ENCODE data around the gene NT5DC3. TPM values are rescaled to one million over a fixed set of nuclear protein-coding genes. Genes with fewer than 3 reads are reported as not detected.

NT5DC3 gene
- total RNA-seq, 6 experiments from 2014 or later = 10.5 to 12.8 (median 11.3) TPM

DNA sequence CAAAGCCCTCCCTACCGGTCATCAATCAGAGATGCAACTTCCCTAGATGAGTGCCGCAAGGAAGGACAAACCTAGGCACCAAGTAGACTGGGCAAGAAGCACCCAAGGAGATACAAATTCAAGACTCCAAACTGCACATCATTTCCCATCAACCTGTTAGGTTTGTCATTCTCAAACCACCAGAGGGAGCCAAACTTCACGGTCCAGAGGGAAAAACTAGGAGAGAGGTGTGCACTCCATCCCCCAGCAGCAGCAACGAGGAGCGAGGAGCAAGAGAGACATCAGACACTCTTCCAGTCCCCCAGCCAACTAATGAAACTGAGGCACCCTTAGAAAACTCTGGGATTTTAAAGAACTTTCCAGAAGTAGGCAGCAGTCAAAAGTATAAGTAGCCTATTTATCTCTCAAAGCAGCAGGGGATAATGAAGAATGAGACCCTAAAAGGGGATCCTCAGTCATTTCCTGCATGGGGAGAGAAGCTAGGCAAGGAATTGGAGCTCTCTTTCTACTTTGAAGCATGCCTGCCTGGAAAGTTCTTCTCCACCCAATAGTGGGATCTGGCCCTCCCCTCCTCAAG, 37.0 kb upstream of the NT5DC3 start:
- Mint-ChIP-seq H3K36me3 (ENCODE audit: low read depth) (no peaks in the 10 kb centered on the region), H3K4me1 (ENCODE audit: low read depth) (peaks cover 26% of the 10 kb centered on the region), H3K9me3 (no peaks in the 10 kb centered on the region), H3K4me3 (peak overlapping the region; percentile 33; the same call in 1 of the 2 replicates), H3K27ac (no peak overlapping the region), H3K27me3 (ENCODE audit: insufficient read depth) (peaks cover 4% of the 10 kb centered on the region; the same call in 1 of the 2 replicates)
- TF ChIP-seq CTCF (IDR thresholded peaks at IDR 0.05) = peak; percentile 91
- peak; percentile 60 for DNase-seq

- H3K4me1 Mint-ChIP-seq (ENCODE audit: low read depth) = peaks cover 20% of the 10 kb centered on the region
- no peak overlapping the region for H3K27ac Mint-ChIP-seq
- no peaks in the 10 kb centered on the region for H3K9me3 Mint-ChIP-seq
- peaks cover 4% of the 10 kb centered on the region; the same call in 1 of the 2 replicates for H3K27me3 Mint-ChIP-seq (ENCODE audit: insufficient read depth)
- DNase-seq = no peak
- no peak for TF ChIP-seq CTCF (IDR thresholded peaks at IDR 0.05)
- no peak overlapping the region for H3K4me3 Mint-ChIP-seq
- H3K36me3 Mint-ChIP-seq (ENCODE audit: low read depth) = no peaks in the 10 kb centered on the region
These were observed 36.3 kb upstream of the NT5DC3 start for GRCh38 chr12:103877288-103877687.

- no peak overlapping the region for H3K27ac Mint-ChIP-seq
- H3K9me3 Mint-ChIP-seq = no peaks in the 10 kb centered on the region
- peaks cover 20% of the 10 kb centered on the region for H3K4me1 Mint-ChIP-seq (ENCODE audit: low read depth)
- no peak for DNase-seq
- H3K36me3 Mint-ChIP-seq (ENCODE audit: low read depth) = no peaks in the 10 kb centered on the region
- 0 out of 2 replicates have a peak, but pooled peaks cover 1% of the 10 kb centered on the region for H3K27me3 Mint-ChIP-seq (ENCODE audit: insufficient read depth)
- no peak for TF ChIP-seq CTCF (IDR thresholded peaks at IDR 0.05)
- H3K4me3 Mint-ChIP-seq = no peak overlapping the region
These were observed 34.6 kb upstream of the NT5DC3 start for GRCh38 chr12:103875666-103876065.

DNA sequence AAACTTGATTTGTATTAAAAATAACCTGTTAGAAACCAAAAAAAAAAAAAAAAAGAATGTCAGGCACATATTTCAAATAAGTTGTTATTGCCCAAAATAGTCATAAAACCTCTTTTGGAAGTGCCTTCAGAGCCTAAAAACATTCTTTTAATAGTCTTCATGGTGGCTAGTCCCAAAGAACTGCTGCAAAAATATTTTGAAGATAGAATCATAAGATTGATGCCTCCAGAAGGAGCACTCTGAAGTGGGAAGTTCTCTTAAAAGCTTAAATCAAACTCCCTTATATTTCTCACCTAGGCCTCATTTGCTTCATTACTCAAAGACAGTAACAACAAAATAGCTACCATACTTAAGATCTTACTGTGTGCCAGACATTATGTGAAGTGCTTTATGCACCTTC, 27.2 kb upstream of the NT5DC3 start:
- H3K27ac Mint-ChIP-seq = peak overlapping the region; percentile 5; the same call in 1 of the 2 replicates

DNA sequence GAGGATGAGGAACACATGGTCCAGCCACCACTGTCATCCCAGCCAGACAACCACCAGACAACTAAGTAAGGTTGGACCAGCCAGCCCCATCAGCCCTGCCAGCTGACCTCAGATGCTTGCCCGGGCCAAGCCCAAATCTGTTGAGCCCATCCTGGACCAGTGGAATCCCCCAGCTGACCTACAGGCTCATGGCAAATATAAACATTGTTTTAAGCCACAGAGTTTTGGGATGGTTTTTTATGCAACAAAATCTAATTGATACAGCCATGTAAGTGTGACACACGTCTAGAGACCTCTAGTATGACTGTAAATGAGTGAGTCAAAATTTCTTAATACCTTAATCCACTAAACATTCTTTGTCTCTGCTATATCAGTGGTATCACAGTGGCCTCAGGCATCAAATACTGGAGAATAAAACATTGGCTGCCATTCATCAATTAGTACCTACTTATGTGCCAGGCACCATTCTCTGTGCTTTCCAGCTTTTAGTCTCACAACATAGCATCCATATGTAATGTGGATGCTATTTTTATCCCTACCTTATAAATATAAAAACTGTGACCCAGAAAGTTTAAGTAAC, 24.2 kb upstream of the NT5DC3 start:
- no peaks in the 10 kb centered on the region for H3K36me3 Mint-ChIP-seq (ENCODE audit: low read depth)
- H3K4me1 Mint-ChIP-seq (ENCODE audit: low read depth) = peaks cover 43% of the 10 kb centered on the region
- H3K27me3 Mint-ChIP-seq (ENCODE audit: insufficient read depth) = peaks cover 2% of the 10 kb centered on the region; the same call in 1 of the 2 replicates
- H3K27ac Mint-ChIP-seq = no peak overlapping the region
- no peak for TF ChIP-seq CTCF (IDR thresholded peaks at IDR 0.05)
- no peaks in the 10 kb centered on the region for H3K9me3 Mint-ChIP-seq
- no peak overlapping the region for H3K4me3 Mint-ChIP-seq
- peak; percentile 60 for DNase-seq

More for the DNA sequence above, 27.2 kb upstream of the NT5DC3 start:
- Mint-ChIP-seq H3K4me1 (ENCODE audit: low read depth) (peaks cover 32% of the 10 kb centered on the region), H3K4me3 (no peak overlapping the region), H3K9me3 (no peaks in the 10 kb centered on the region), H3K27me3 (ENCODE audit: insufficient read depth) (no peaks in the 10 kb centered on the region), H3K36me3 (ENCODE audit: low read depth) (no peaks in the 10 kb centered on the region)
- DNase-seq = peak; percentile 25
- TF ChIP-seq CTCF (IDR thresholded peaks at IDR 0.05) = no peak
